Liver (tissue), 9 donors: ENCODE measurements around the gene DLGAP4. TPM values are rescaled to one million over a fixed set of nuclear protein-coding genes. Genes with fewer than 3 reads are reported as not detected.

Experiments
- DNase-seq: peaks from one replicate; pipeline ENCODE4 v3.0.0-alpha.2; 2017; ENCODE audit warnings: low spot score
- H3K27ac ChIP-seq, 2 donors: one replicate each; pipeline ENCODE4 v1.7.0; 2013; ENCODE audit warnings: inconsistent platforms in 2 of 2, low read length in 2 of 2, control low read depth in 1 of 2, low read depth in 1 of 2, mild to moderate bottlenecking in 1 of 2
- H3K27me3 ChIP-seq, 4 donors: one replicate each; pipeline versions ENCODE4 v1.6.1 to v1.7.0; 2013; ENCODE audit warnings: low read length in 3 of 4, inconsistent platforms in 1 of 4, mild to moderate bottlenecking in 1 of 4, moderate library complexity in 1 of 4; ENCODE audit not compliant: control insufficient read depth in 4 of 4, insufficient read depth in 4 of 4
- H3K36me3 ChIP-seq, 4 donors: one replicate each; pipeline versions ENCODE4 v1.6.1 to v1.7.0; 2013; ENCODE audit warnings: low read length in 3 of 4, mild to moderate bottlenecking in 3 of 4, low read depth in 1 of 4, moderate library complexity in 1 of 4; ENCODE audit not compliant: control insufficient read depth in 4 of 4, insufficient read depth in 3 of 4
- H3K4me1 ChIP-seq, 4 donors: one replicate each; pipeline versions ENCODE4 v1.6.1 to v1.7.0; 2013; ENCODE audit warnings: low read length in 3 of 4, mild to moderate bottlenecking in 3 of 4, moderate library complexity in 1 of 4; ENCODE audit not compliant: control insufficient read depth in 4 of 4, insufficient read depth in 4 of 4
- H3K4me3 ChIP-seq, 3 donors: one replicate each; pipeline versions ENCODE4 v1.6.1 to v1.7.0; 2013; ENCODE audit warnings: low read length in 3 of 3, control low read depth in 1 of 3, low read depth in 1 of 3, mild to moderate bottlenecking in 1 of 3
- H3K9ac ChIP-seq, 2 donors: one replicate each; pipeline ENCODE4 v1.7.0; 2013; ENCODE audit warnings: low read length in 2 of 2, mild to moderate bottlenecking in 2 of 2, moderate library complexity in 2 of 2, control low read depth in 1 of 2, low read depth in 1 of 2
- H3K9me3 ChIP-seq, 4 donors: one replicate each; pipeline versions ENCODE4 v1.6.1 to v1.7.0; 2013; ENCODE audit warnings: low read length in 3 of 4; ENCODE audit not compliant: control insufficient read depth in 4 of 4
- ATF3 ChIP-seq: IDR thresholded peaks from 2 replicates; pipeline ENCODE4 v1.6.1; 2016; ENCODE audit warnings: antibody characterized with exemption
- CTCF ChIP-seq: fragments of 150-350 bp; IDR thresholded peaks from 2 replicates; pipeline ENCODE4 v1.5.1; 2017; ENCODE audit warnings: improper control_type of control experiment, low read depth, low read length; ENCODE audit not compliant: missing input control
- EGR1 ChIP-seq, 2 donors: IDR thresholded peaks; 2 replicates each; pipeline ENCODE4 v1.6.1; 2016 to 2018; ENCODE audit warnings: antibody characterized with exemption in 2 of 2, low read depth in 2 of 2
- FOXA1 ChIP-seq: IDR thresholded peaks from 2 replicates; pipeline ENCODE4 v1.6.1; 2016; ENCODE audit warnings: antibody characterized with exemption
- FOXA2 ChIP-seq: IDR thresholded peaks from 2 replicates; pipeline ENCODE4 v1.6.1; 2016; ENCODE audit warnings: antibody characterized with exemption
- GABPA ChIP-seq, 2 donors: IDR thresholded peaks in 1 of 2; conservative IDR thresholded peaks in 1 of 2; 2 replicates each; pipeline ENCODE4 v1.6.1; 2016; ENCODE audit warnings: antibody characterized with exemption in 2 of 2, mild to moderate bottlenecking in 1 of 2, moderate library complexity in 1 of 2
- HNF4A ChIP-seq, 2 donors: conservative IDR thresholded peaks; 2 replicates each; pipeline ENCODE4 v1.6.1; 2016; ENCODE audit warnings: antibody characterized with exemption in 2 of 2, mild to moderate bottlenecking in 2 of 2
- HNF4G ChIP-seq: IDR thresholded peaks from 2 replicates; pipeline ENCODE4 v1.6.1; 2016; ENCODE audit warnings: antibody characterized with exemption
- JUND ChIP-seq, 2 donors: IDR thresholded peaks; 2 replicates each; pipeline ENCODE4 v1.6.1; 2016; ENCODE audit warnings: antibody characterized with exemption in 2 of 2
- MAX ChIP-seq: IDR thresholded peaks from 2 replicates; pipeline ENCODE4 v1.6.1; 2016; ENCODE audit warnings: antibody characterized with exemption
- NR2F2 ChIP-seq: IDR thresholded peaks from 2 replicates; pipeline ENCODE4 v1.6.1; 2016; ENCODE audit warnings: antibody characterized with exemption
- RAD21 ChIP-seq, 2 donors: IDR thresholded peaks; 2 replicates each; pipeline ENCODE4 v1.6.1; 2016; ENCODE audit warnings: antibody characterized with exemption in 2 of 2, mild to moderate bottlenecking in 2 of 2
- REST ChIP-seq: IDR thresholded peaks from 2 replicates; pipeline ENCODE4 v1.6.1; 2016; ENCODE audit warnings: antibody characterized with exemption, mild to moderate bottlenecking
- RXRA ChIP-seq, 2 donors: IDR thresholded peaks; 2 replicates each; pipeline ENCODE4 v1.6.1; 2017 to 2018; ENCODE audit warnings: antibody characterized with exemption in 2 of 2, mild to moderate bottlenecking in 1 of 2
- SP1 ChIP-seq: IDR thresholded peaks from 2 replicates; pipeline ENCODE4 v1.6.1; 2018; ENCODE audit warnings: antibody characterized with exemption, mild to moderate bottlenecking
- TAF1 ChIP-seq: conservative IDR thresholded peaks from 2 replicates; pipeline ENCODE4 v1.6.1; 2016; ENCODE audit warnings: antibody characterized with exemption, mild to moderate bottlenecking
- ZBTB33 ChIP-seq: IDR thresholded peaks from 2 replicates; pipeline ENCODE4 v1.6.1; 2016; ENCODE audit warnings: antibody characterized with exemption
- WGBS: extraction: QIAGEN DNeasy Blood & Tissue Kit; methylation state at CpG from one replicate; pipeline ENCODE4 v1.1.7; 2013; 5-methylcytosine and 5-hydroxymethylcytosine counted together
- polyA plus RNA-seq, 2 donors: library from polyadenylated mRNA; stranded (reverse) in 1 of 2; unstranded in 1 of 2; fragments of 200-250 nt in 1 of 2; fragments of >200 nt in 1 of 2; fragmentation: Nextera tagmentation in 1 of 2; extraction: Ambion mirVana in 1 of 2; gene quantifications; one replicate each; pipeline versions ENCODE4 v1.2.1 to v1.2.3, GENCODE V29; 2013 to 2015
- total RNA-seq, 2 donors: library from RNA; depleted of rRNA; stranded (reverse); fragments of >200 nt; gene quantifications; one replicate each; pipeline ENCODE4 v1.2.3, GENCODE V29; 2014
- donor health status: healthy.
- donor health status: healthy.
- donor health status: healthy.
- donor health status: healthy.
- donor health status: healthy.

DLGAP4 gene
- total and polyA plus RNA-seq, 4 donors: 2.9 to 18.7 (median 11.2) TPM

GRCh38 chr20:36425166-36425565 is 119.0 kb downstream of the DLGAP4 start:
- Histone ChIP-seq H3K9ac (no peak overlapping the region), H3K9me3 (no peaks in the 10 kb centered on the region), H3K27ac (no peak overlapping the region), H3K4me1 (no peaks in the 10 kb centered on the region), H3K36me3 (no peaks in the 10 kb centered on the region), H3K4me3 (no peak overlapping the region), H3K27me3 (no peaks in the 10 kb centered on the region)
- DNase-seq: no peak
- 62% methylated on average over 4 of the region's 4 CpGs for WGBS
- TF ChIP-seq ZBTB33: no peak
- no peak for TF ChIP-seq RXRA (IDR thresholded peaks at IDR 0.05)
- no peak for TF ChIP-seq NR2F2
- no peak for TF ChIP-seq RAD21 (IDR thresholded peaks at IDR 0.05)
- TF ChIP-seq MAX: no peak
- TF ChIP-seq FOXA1: no peak
- no peak for TF ChIP-seq ATF3
- TF ChIP-seq EGR1 (IDR thresholded peaks at IDR 0.05; ENCODE audit: low read depth in 2 of 2): no peak
- no peak for TF ChIP-seq GABPA (IDR thresholded peaks at IDR 0.05 in 1 of 2, conservative IDR thresholded peaks at IDR 0.05 in 1 of 2)
- no peak for TF ChIP-seq REST
- no peak for TF ChIP-seq SP1
- TF ChIP-seq TAF1: no peak

DNA sequence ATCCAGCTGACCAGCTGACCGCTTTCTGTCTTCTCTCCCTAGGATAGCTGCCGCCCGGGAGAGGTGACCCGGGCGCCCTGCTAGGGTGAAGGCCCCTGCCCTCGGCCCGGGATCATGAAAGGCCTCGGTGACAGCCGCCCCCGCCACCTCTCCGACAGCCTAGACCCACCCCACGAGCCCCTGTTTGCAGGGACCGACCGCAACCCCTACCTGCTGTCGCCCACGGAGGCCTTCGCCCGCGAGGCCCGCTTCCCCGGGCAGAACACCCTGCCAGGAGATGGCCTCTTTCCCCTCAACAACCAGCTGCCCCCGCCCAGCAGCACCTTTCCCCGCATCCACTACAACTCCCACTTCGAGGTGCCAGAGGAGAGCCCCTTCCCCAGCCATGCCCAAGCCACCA is 125.5 kb downstream of the DLGAP4 start:
- TF ChIP-seq REST: no peak
- TF ChIP-seq JUND (IDR thresholded peaks at IDR 0.05): no peak
- no peak for TF ChIP-seq FOXA1
- TF ChIP-seq RAD21 (IDR thresholded peaks at IDR 0.05): no peak
- TF ChIP-seq HNF4A (conservative IDR thresholded peaks at IDR 0.05): no peak
- no peak for TF ChIP-seq ATF3
- no peak for TF ChIP-seq GABPA (IDR thresholded peaks at IDR 0.05 in 1 of 2, conservative IDR thresholded peaks at IDR 0.05 in 1 of 2)
- TF ChIP-seq HNF4G: no peak
- TF ChIP-seq NR2F2: no peak
- TF ChIP-seq ZBTB33: no peak
- TF ChIP-seq RXRA (IDR thresholded peaks at IDR 0.05): no peak
- no peak for TF ChIP-seq EGR1 (IDR thresholded peaks at IDR 0.05; ENCODE audit: low read depth in 2 of 2)
- no peak for TF ChIP-seq CTCF
- no peak for TF ChIP-seq TAF1
- no peak for TF ChIP-seq MAX
- no peak for TF ChIP-seq FOXA2
- Histone ChIP-seq H3K36me3 (no peaks in the 10 kb centered on the region), H3K27me3 (peaks cover 0 to 2% (median 0%) of the 10 kb centered on the region in 4 donors), H3K9ac (no peak overlapping the region), H3K4me3 (no peak overlapping the region), H3K9me3 (no peaks in the 10 kb centered on the region), H3K4me1 (peaks cover 0 to 7% (median 2%) of the 10 kb centered on the region in 4 donors), H3K27ac (no peak overlapping the region)
- WGBS: 86% methylated on average over 24 of the region's 24 CpGs
- no peak for DNase-seq
